HCT116 (cell line): ENCODE results near the gene CACNB2. TPM values are rescaled to one million over a fixed set of nuclear protein-coding genes. Genes with fewer than 3 reads are reported as not detected.

Experiments used
- ATAC-seq: fragments of 200-7000 bp; cut with Tn5 transposase; 2 replicates; pipeline ENCODE4 v1.9.1; 2020; ENCODE audit warnings: mild to moderate bottlenecking, moderate library complexity
- BruUV-seq: library from RNA; stranded (reverse); fragments of 400-500 nt; replicated peaks from 2 replicates; lab custom pipeline; 2021; lab: Mats Ljungman, UMichigan
- CTCF ChIA-PET: fragments of 300-600 bp; sonication (Branson Sonifier 250); formaldehyde crosslinking; loops from one replicate; lab custom pipeline; 2021; ENCODE audit warnings: antibody characterized with exemption; lab: Charles Lee
- POLR2A ChIA-PET: fragments of 300-600, 350-600 bp; sonication (Branson Sonifier 250); formaldehyde crosslinking; loops from one replicate; lab custom pipeline; 2021; ENCODE audit warnings: antibody characterized with exemption; lab: Charles Lee
- RAD21 ChIA-PET, 2 experiments: fragments of 300-600 bp; sonication (Branson Sonifier 250); formaldehyde crosslinking; loops; one replicate each; lab custom pipeline; 2023; ENCODE audit warnings: low total read pairs in 2 of 2; ENCODE audit not compliant: uncharacterized antibody in 2 of 2, unreplicated experiment in 2 of 2, low non-redundant PET in 1 of 2; lab: Charles Lee
- DNase-seq: peaks from one replicate; pipeline ENCODE4 v3.0.0-alpha.2; 2010; ENCODE audit warnings: low read depth, low spot score
- H2AFZ ChIP-seq: fragments of 200-600 bp; shearing (Covaris generic), sonication (generic); 2 replicates; pipeline ENCODE4 v1.6.1; 2017; ENCODE audit warnings: low read depth, mixed run types, mixed read lengths, antibody characterized with exemption, low read length; ENCODE audit not compliant: poor library complexity, severe bottlenecking
- H3K27ac ChIP-seq: 2 replicates; pipeline ENCODE4 v1.5.1; 2012; ENCODE audit warnings: low read depth, low read length
- H3K27me3 ChIP-seq: fragments of 200-600 bp; sonication (generic); 2 replicates; pipeline ENCODE4 v1.6.1; 2016; ENCODE audit warnings: mixed run types, low read length, mixed read lengths; ENCODE audit not compliant: insufficient read depth
- H3K36me3 ChIP-seq, 2 experiments: fragments of 200-500 bp in 1 of 2; fragments of 200-600 bp in 1 of 2; sonication (Bioruptor generic) in 1 of 2; sonication (generic) in 1 of 2; 2 replicates each; pipeline versions ENCODE4 v1.5.1 to v1.6.1; 2014 to 2016; ENCODE audit warnings: low read length in 2 of 2, inconsistent platforms in 1 of 2, mixed read lengths in 1 of 2, mixed run types in 1 of 2; ENCODE audit not compliant: insufficient read depth in 2 of 2, control insufficient read depth in 1 of 2
- H3K4me1 ChIP-seq, 2 experiments: fragments of 200-600 bp in 1 of 2; sonication (generic) in 1 of 2; 2 replicates each; pipeline versions ENCODE4 v1.5.1 to v1.6.1; 2012 to 2017; ENCODE audit warnings: low read length in 2 of 2, inconsistent platforms in 1 of 2, mild to moderate bottlenecking in 1 of 2, mixed read lengths in 1 of 2, mixed run types in 1 of 2, moderate library complexity in 1 of 2; ENCODE audit not compliant: insufficient read depth in 2 of 2, control insufficient read depth in 1 of 2
- H3K4me2 ChIP-seq: fragments of 200-600 bp; sonication (generic); 2 replicates; pipeline ENCODE4 v1.6.1; 2017; ENCODE audit warnings: mixed run types, low read length, mixed read lengths
- H3K4me3 ChIP-seq, 2 experiments: fragments of 200-600 bp in 1 of 2; sonication (generic) in 1 of 2; replicated peaks in 1 of 2; 2 replicates each; pipeline ENCODE4 v1.5.1; 2011 to 2016; ENCODE audit warnings: low read length in 2 of 2, control low read depth in 1 of 2, low read depth in 1 of 2, mild to moderate bottlenecking in 1 of 2, mixed read lengths in 1 of 2, mixed run types in 1 of 2
- H3K79me2 ChIP-seq: fragments of 200-600 bp; sonication (generic); 2 replicates; pipeline ENCODE4 v1.6.1; 2017; ENCODE audit warnings: mild to moderate bottlenecking, mixed run types, low read length, moderate library complexity, mixed read lengths; ENCODE audit not compliant: insufficient read depth
- H3K9ac ChIP-seq: fragments of 200-600 bp; sonication (generic); 2 replicates; pipeline ENCODE4 v1.6.1; 2016; ENCODE audit warnings: low read length, mixed read lengths
- H3K9me2 ChIP-seq: fragments of 200-600 bp; sonication (generic), shearing (Covaris generic); 2 replicates; pipeline ENCODE4 v1.6.1; 2017; ENCODE audit warnings: mixed run types, mild to moderate bottlenecking, moderate library complexity; ENCODE audit not compliant: insufficient read depth
- H3K9me3 ChIP-seq, 2 experiments: fragments of 200-500 bp in 1 of 2; fragments of 200-600 bp in 1 of 2; sonication (Bioruptor generic) in 1 of 2; sonication (generic) in 1 of 2; 2 replicates each; pipeline ENCODE4 v1.6.1; 2014 to 2017; ENCODE audit warnings: low read length in 2 of 2, mixed read lengths in 2 of 2, inconsistent platforms in 1 of 2, low read depth in 1 of 2, mild to moderate bottlenecking in 1 of 2, mixed run types in 1 of 2, moderate library complexity in 1 of 2; ENCODE audit not compliant: control insufficient read depth in 1 of 2, insufficient read depth in 1 of 2
- H4K20me1 ChIP-seq: fragments of 200-600 bp; sonication (generic), shearing (Covaris generic); 2 replicates; pipeline ENCODE4 v1.6.1; 2017; ENCODE audit warnings: mixed run types, mild to moderate bottlenecking, moderate library complexity; ENCODE audit not compliant: insufficient read depth
- CBX3 ChIP-seq: IDR thresholded peaks from 2 replicates; pipeline ENCODE4 v1.6.1; 2012; ENCODE audit warnings: low read depth
- CEBPB ChIP-seq: IDR thresholded peaks from 2 replicates; pipeline ENCODE4 v1.6.1; 2012; ENCODE audit warnings: low read depth
- EGR1 ChIP-seq: IDR thresholded peaks from 2 replicates; pipeline ENCODE4 v1.6.1; 2012; ENCODE audit warnings: low read depth
- ELF1 ChIP-seq: IDR thresholded peaks from 2 replicates; pipeline ENCODE4 v1.6.1; 2012; ENCODE audit warnings: low read depth, borderline replicate concordance
- EZH2 ChIP-seq: fragments of 200-600 bp; sonication (generic); IDR thresholded peaks from 2 replicates; pipeline ENCODE4 v1.6.1; 2017; ENCODE audit warnings: antibody characterized with exemption, mixed run types
- FOSL1 ChIP-seq: IDR thresholded peaks from 2 replicates; pipeline ENCODE4 v1.6.1; 2012; ENCODE audit warnings: low read depth
- JUND ChIP-seq: IDR thresholded peaks from 2 replicates; pipeline ENCODE4 v1.6.1; 2012
- MAX ChIP-seq: IDR thresholded peaks from 2 replicates; pipeline ENCODE4 v1.6.1; 2012
- POLR2A ChIP-seq: IDR thresholded peaks from 2 replicates; pipeline ENCODE4 v1.7.0; 2011; ENCODE audit warnings: borderline replicate concordance; ENCODE audit not compliant: insufficient read depth, insufficient read length; ENCODE audit errors: extremely low read depth
- RAD21 ChIP-seq: IDR thresholded peaks from 2 replicates; pipeline ENCODE4 v1.6.1; 2012; ENCODE audit warnings: low read depth, mild to moderate bottlenecking
- SIN3A ChIP-seq: IDR thresholded peaks from 2 replicates; pipeline ENCODE4 v1.6.1; 2012; ENCODE audit warnings: low read depth
- TCF7L2 ChIP-seq: IDR thresholded peaks from 2 replicates; pipeline ENCODE4 v1.7.0; 2011; ENCODE audit warnings: borderline replicate concordance, inconsistent platforms; ENCODE audit not compliant: insufficient read depth, insufficient read length; ENCODE audit errors: extremely low read depth
- YY1 ChIP-seq: IDR thresholded peaks from 2 replicates; pipeline ENCODE4 v1.6.1; 2011; ENCODE audit warnings: low read length, low read depth, moderate library complexity, mild to moderate bottlenecking; ENCODE audit not compliant: insufficient replicate concordance; ENCODE audit errors: extremely low read depth
- ZBTB33 ChIP-seq: IDR thresholded peaks from 2 replicates; pipeline ENCODE4 v1.6.1; 2011; ENCODE audit warnings: mild to moderate bottlenecking, low read length, moderate library complexity; ENCODE audit not compliant: insufficient replicate concordance; ENCODE audit errors: extremely low read depth
- ZNF274 ChIP-seq: fragments of 200-500 bp; sonication (Bioruptor generic); IDR thresholded peaks from 2 replicates; pipeline ENCODE4 v1.6.1; 2014; ENCODE audit warnings: mild to moderate bottlenecking, low read depth, low read length, inconsistent platforms
- intact Hi-C: fragments of 100-400 bp; cut with micrococcal nuclease; formaldehyde crosslinking; loops from 2 replicates; pipeline ENCODE4 v1.10.0; 2022
- total RNA-seq: library from RNA; stranded (reverse); gene quantifications from one replicate; pipeline ENCODE4 v1.2.1, GENCODE V29; 2021; ENCODE audit not compliant: unreplicated experiment
- TF ChIP-seq, protein P1 (sequence below), 3 experiments: fragments of 200-600 bp in 1 of 3; sonication (generic) in 1 of 3; IDR thresholded peaks in 2 of 3; conservative IDR thresholded peaks in 1 of 3; 2 replicates each; pipeline ENCODE4 v1.5.1; 2012 to 2017; ENCODE audit warnings: low read depth in 2 of 3, low read length in 2 of 3, antibody characterized with exemption in 1 of 3, borderline replicate concordance in 1 of 3, control low read depth in 1 of 3, mild to moderate bottlenecking in 1 of 3, mixed read lengths in 1 of 3, mixed run types in 1 of 3, moderate library complexity in 1 of 3; ENCODE audit not compliant: insufficient read depth in 1 of 3
- TF ChIP-seq, protein P2 (sequence below): IDR thresholded peaks from 2 replicates; pipeline ENCODE4 v1.6.1; 2012

CACNB2 gene
- total RNA-seq, 1 experiment from 2014 or later = 0.71 TPM

GRCh38 chr10:18162021-18162627 is 21.9 kb downstream of the CACNB2 start:
- Histone ChIP-seq H3K4me1 (no peaks in the 10 kb centered on the region), H3K36me3 (no peaks in the 10 kb centered on the region), H3K4me3 (no peak overlapping the region), H3K9me2 (no peaks in the 10 kb centered on the region), H3K9me3 (no peaks in the 10 kb centered on the region), H3K79me2 (no peaks in the 10 kb centered on the region), H2AFZ (no peak overlapping the region), H4K20me1 (no peaks in the 10 kb centered on the region), H3K27ac (no peak overlapping the region), H3K4me2 (no peak overlapping the region), H3K9ac (no peak overlapping the region), H3K27me3 (no peaks in the 10 kb centered on the region)
- DNase-seq (no peak), ATAC-seq (no peak)
- ChIA-PET CTCF (no interaction called here), POLR2A (no interaction called here), RAD21 (no interaction called here)
- no TSS peak for BruUV-seq
- intact Hi-C loops = no loop called here
- no peak for TF ChIP-seq ZNF274
- TF ChIP-seq JUND = no peak
- no peak for TF ChIP-seq YY1
- no peak for TF ChIP-seq RAD21
- no peak for TF ChIP-seq EGR1

- POLR2A ChIA-PET = no interaction called here
- no TSS peak for BruUV-seq
- intact Hi-C loops = no loop called here
- TF ChIP-seq, protein P1, sequence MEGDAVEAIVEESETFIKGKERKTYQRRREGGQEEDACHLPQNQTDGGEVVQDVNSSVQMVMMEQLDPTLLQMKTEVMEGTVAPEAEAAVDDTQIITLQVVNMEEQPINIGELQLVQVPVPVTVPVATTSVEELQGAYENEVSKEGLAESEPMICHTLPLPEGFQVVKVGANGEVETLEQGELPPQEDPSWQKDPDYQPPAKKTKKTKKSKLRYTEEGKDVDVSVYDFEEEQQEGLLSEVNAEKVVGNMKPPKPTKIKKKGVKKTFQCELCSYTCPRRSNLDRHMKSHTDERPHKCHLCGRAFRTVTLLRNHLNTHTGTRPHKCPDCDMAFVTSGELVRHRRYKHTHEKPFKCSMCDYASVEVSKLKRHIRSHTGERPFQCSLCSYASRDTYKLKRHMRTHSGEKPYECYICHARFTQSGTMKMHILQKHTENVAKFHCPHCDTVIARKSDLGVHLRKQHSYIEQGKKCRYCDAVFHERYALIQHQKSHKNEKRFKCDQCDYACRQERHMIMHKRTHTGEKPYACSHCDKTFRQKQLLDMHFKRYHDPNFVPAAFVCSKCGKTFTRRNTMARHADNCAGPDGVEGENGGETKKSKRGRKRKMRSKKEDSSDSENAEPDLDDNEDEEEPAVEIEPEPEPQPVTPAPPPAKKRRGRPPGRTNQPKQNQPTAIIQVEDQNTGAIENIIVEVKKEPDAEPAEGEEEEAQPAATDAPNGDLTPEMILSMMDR (IDR thresholded peaks at IDR 0.05 in 2 of 3, conservative IDR thresholded peaks at IDR 0.05 in 1 of 3; ENCODE audit: borderline replicate concordance in 1 of 3, insufficient read depth in 1 of 3, low read depth in 2 of 3, low read length in 2 of 3) = no peak
- TF ChIP-seq TCF7L2 (no peak), ZNF274 (no peak), POLR2A (no peak), SIN3A (no peak), CBX3 (no peak), YY1 (no peak), ELF1 (no peak), ZBTB33 (no peak), CEBPB (no peak), EZH2 (no peak), MAX (no peak), FOSL1 (no peak)
- TF ChIP-seq, protein P2, sequence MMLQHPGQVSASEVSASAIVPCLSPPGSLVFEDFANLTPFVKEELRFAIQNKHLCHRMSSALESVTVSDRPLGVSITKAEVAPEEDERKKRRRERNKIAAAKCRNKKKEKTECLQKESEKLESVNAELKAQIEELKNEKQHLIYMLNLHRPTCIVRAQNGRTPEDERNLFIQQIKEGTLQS = no peak
Observed at GRCh38 chr10:18164093-18164492, 23.9 kb downstream of the CACNB2 start.

More at GRCh38 chr10:18164093-18164492, 23.9 kb downstream of the CACNB2 start:
- ChIA-PET RAD21 (no interaction called here), CTCF (no interaction called here)
- Histone ChIP-seq H3K4me1 (no peaks in the 10 kb centered on the region), H3K27ac (no peak overlapping the region), H3K9me3 (no peaks in the 10 kb centered on the region), H3K9ac (no peak overlapping the region), H3K79me2 (no peaks in the 10 kb centered on the region), H3K36me3 (no peaks in the 10 kb centered on the region), H3K27me3 (no peaks in the 10 kb centered on the region), H3K4me3 (no peak overlapping the region), H3K9me2 (no peaks in the 10 kb centered on the region), H4K20me1 (no peaks in the 10 kb centered on the region), H2AFZ (no peak overlapping the region), H3K4me2 (no peak overlapping the region)
- DNase-seq = no peak
- ATAC-seq = no peak
